Hematopoietic multipotent progenitor cell treated with erythropoietin and hydrocortisone succinate and interleukin-3 and kit ligand, for 8 days (in vitro differentiated cells): Measurements from ENCODE around the gene KPNA1.
A peak's percentile ranks its signal among the peaks of the same experiment; 100 is the strongest.

Experiments used
- DNase-seq: peaks from one replicate; pipeline ENCODE4 v3.0.0-alpha.2; 2015

KPNA1 gene

GRCh38 chr3:122410639-122411038 lies 104.1 kb downstream of the KPNA1 start:
- DNase-seq: no peak

- DNase-seq: no peak
Observed at GRCh38 chr3:122410111-122410510, 104.6 kb downstream of the KPNA1 start.

GRCh38 chr3:122409446-122409845 lies 105.3 kb downstream of the KPNA1 start:
- no peak for DNase-seq

- no peak for DNase-seq
Observed at GRCh38 chr3:122407946-122408345, 106.8 kb downstream of the KPNA1 start.

GRCh38 chr3:122406198-122406597 lies 108.5 kb downstream of the KPNA1 start:
- no peak for DNase-seq

- DNase-seq: no peak
Observed at GRCh38 chr3:122405015-122405414, 109.7 kb downstream of the KPNA1 start.

GRCh38 chr3:122403489-122403888 lies 111.2 kb downstream of the KPNA1 start:
- no peak for DNase-seq

GRCh38 chr3:122398920-122399319 lies 115.8 kb downstream of the KPNA1 start:
- DNase-seq: no peak

- no peak for DNase-seq
Observed at GRCh38 chr3:122397201-122397600, 117.5 kb downstream of the KPNA1 start.

GRCh38 chr3:122396511-122396910 lies 118.2 kb downstream of the KPNA1 start:
- no peak for DNase-seq

- DNase-seq: no peak
Observed at GRCh38 chr3:122395582-122395981, 119.2 kb downstream of the KPNA1 start.

- no peak for DNase-seq
Observed at GRCh38 chr3:122394173-122394572, 120.6 kb downstream of the KPNA1 start.

- DNase-seq: peak; percentile 77
Observed at GRCh38 chr3:122392868-122393844, 121.6 kb downstream of the KPNA1 start.

GRCh38 chr3:122391681-122392446 lies 122.9 kb downstream of the KPNA1 start:
- DNase-seq: no peak

GRCh38 chr3:122390665-122391064 lies 124.1 kb downstream of the KPNA1 start:
- peak; percentile 61 for DNase-seq

- no peak for DNase-seq
Observed at GRCh38 chr3:122389892-122390291, 124.8 kb downstream of the KPNA1 start.

GRCh38 chr3:122389197-122389596 lies 125.5 kb downstream of the KPNA1 start:
- no peak for DNase-seq

- no peak for DNase-seq
Observed at GRCh38 chr3:122387709-122388108, 127.0 kb downstream of the KPNA1 start.

- peak; percentile 94 for DNase-seq
Observed at GRCh38 chr3:122383771-122384697, 130.7 kb downstream of the KPNA1 start, which contains the start of gene FAM162A. FAM162A (plus strand) TSS chr3:122384182; CDS start chr3:122384266, 84 bp downstream.

- peak; percentile 92 for DNase-seq
Observed at GRCh38 chr3:122382888-122383666, 131.7 kb downstream of the KPNA1 start, which contains the start of gene MIX23. MIX23 (minus strand) TSS chr3:122383231; CDS start chr3:122383224, 7 bp downstream.

GRCh38 chr3:122377975-122378374 lies 136.8 kb downstream of the KPNA1 start:
- no peak for DNase-seq

GRCh38 chr3:122374034-122374433 lies 140.7 kb downstream of the KPNA1 start:
- DNase-seq: no peak
